Keratinocyte (primary cell): ENCODE data around the gene RNPS1.

Source experiments
- CTCF ChIP-seq, 3 experiments: IDR thresholded peaks in 1 of 3; conservative IDR thresholded peaks in 1 of 3; optimal IDR thresholded peaks in 1 of 3; 2 replicates in 2 of 3; 3 replicates in 1 of 3; pipeline versions ENCODE3 to v1.5.1; 2011; ENCODE audit warnings: low read length in 3 of 3, mild to moderate bottlenecking in 3 of 3, moderate library complexity in 2 of 3, control low read depth in 1 of 3, inconsistent platforms in 1 of 3; ENCODE audit not compliant: insufficient read depth in 2 of 3; ENCODE audit errors: extremely low read depth in 1 of 3
- EZH2 ChIP-seq: IDR thresholded peaks from one replicate; pipeline ENCODE4 v1.6.1; 2012; ENCODE audit warnings: inconsistent platforms, mild to moderate bottlenecking, low read length, moderate library complexity

- TF ChIP-seq CTCF (optimal IDR thresholded peaks at IDR 0.05 in 1 of 3, IDR thresholded peaks at IDR 0.05 in 1 of 3, conservative IDR thresholded peaks at IDR 0.05 in 1 of 3; ENCODE audit: extremely low read depth in 1 of 3, insufficient read depth in 2 of 3, low read length in 3 of 3): no peak
- no peak for TF ChIP-seq EZH2
Measured at GRCh38 chr16:2287916-2288547, 20.1 kb upstream of the RNPS1 start.
